ENCODE results near the gene CFAP46.

- TF ChIP-seq CTCF (IDR thresholded peaks at IDR 0.05) (no peak), EZH2 (IDR thresholded peaks at IDR 0.05; ENCODE audit: borderline replicate concordance, insufficient read depth, low read depth, low read length, poor library complexity, severe bottlenecking) (no peak)
These were observed 75.6 kb downstream of the CFAP46 start for GRCh38 chr10:132866601-132867381.
